ENCODE results near the gene MIS18A. TPM values are rescaled to one million over a fixed set of nuclear protein-coding genes. Genes with fewer than 3 reads are reported as not detected.

Gene MIS18A
- total RNA-seq: 10 to 100 TPM in 1 of 3 donors, 1 to 10 TPM in 2; 6.6 to 16.3 (median 6.9) TPM
- long read RNA-seq, donor 1, transcript MIS18A-201 (5 exons, 1,575 nt): major isoform, 8 of 9 reads
- long read RNA-seq, donor 1, partial matches to known transcripts: 1 of 9 reads
- long read RNA-seq, donor 1, other reads (novel, unspliced or antisense): 0 of 9 reads
- long read RNA-seq, donor 2, transcript MIS18A-201 (5 exons, 1,575 nt): major isoform, 12 of 15 reads
- long read RNA-seq, donor 2, partial matches to known transcripts: 3 of 15 reads
- long read RNA-seq, donor 2, other reads (novel, unspliced or antisense): 0 of 15 reads

GRCh38 chr21:32278518-32279376 lies at the start of gene MIS18A:
Gene MIS18A, minus strand, starts transcription at chr21:32279049. Its CDS starts 35 bp downstream, at chr21:32279014.
- Histone ChIP-seq H3K36me3 (ENCODE audit: low read depth) (no peaks in the 10 kb centered on the region), H3K4me1 (ENCODE audit: low read depth) (peaks cover 17% of the 10 kb centered on the region), H3K9me3 (no peaks in the 10 kb centered on the region), H3K4me3 (peak within 1 kb of the TSS; percentile 77)
- DNase-seq (peak; percentile 95 to 98 (median 96)), ATAC-seq (peak; percentile 99)
- intact Hi-C loops (cut with DNase I, micrococcal nuclease): no loop called here
- TF ChIP-seq CTCF (IDR thresholded peaks at IDR 0.05): no peak

GRCh38 chr21:32328595-32328994 lies 49.7 kb upstream of the MIS18A start:
- no peak for TF ChIP-seq CTCF (IDR thresholded peaks at IDR 0.05)
- intact Hi-C loops (cut with DNase I, micrococcal nuclease): no loop called here
- no peak overlapping the region for H3K4me3 ChIP-seq
- no peak for ATAC-seq
- no peaks in the 10 kb centered on the region for H3K4me1 ChIP-seq (ENCODE audit: low read depth)
- DNase-seq: no peak
- H3K36me3 ChIP-seq (ENCODE audit: low read depth): no peaks in the 10 kb centered on the region
- no peaks in the 10 kb centered on the region for H3K9me3 ChIP-seq

- Histone ChIP-seq H3K4me1 (ENCODE audit: low read depth) (no peaks in the 10 kb centered on the region), H3K36me3 (ENCODE audit: low read depth) (no peaks in the 10 kb centered on the region), H3K9me3 (no peaks in the 10 kb centered on the region), H3K4me3 (no peak overlapping the region)
- intact Hi-C loops (cut with DNase I, micrococcal nuclease): no loop called here
- no peak for DNase-seq
- TF ChIP-seq CTCF (IDR thresholded peaks at IDR 0.05): no peak
- ATAC-seq: no peak
Measured at GRCh38 chr21:32325706-32326105, 46.9 kb upstream of the MIS18A start.

GRCh38 chr21:32322676-32323075 lies 43.8 kb upstream of the MIS18A start:
- intact Hi-C loops (cut with DNase I, micrococcal nuclease): no loop called here
- Histone ChIP-seq H3K4me1 (ENCODE audit: low read depth) (no peaks in the 10 kb centered on the region), H3K9me3 (no peaks in the 10 kb centered on the region), H3K4me3 (no peak overlapping the region), H3K36me3 (ENCODE audit: low read depth) (peaks cover 4% of the 10 kb centered on the region)
- no peak for TF ChIP-seq CTCF (IDR thresholded peaks at IDR 0.05)
- ATAC-seq (no peak), DNase-seq (no peak)

GRCh38 chr21:32322103-32322502 lies 43.3 kb upstream of the MIS18A start:
- H3K36me3 ChIP-seq (ENCODE audit: low read depth): peaks cover 4% of the 10 kb centered on the region
- no peak for DNase-seq
- no peaks in the 10 kb centered on the region for H3K9me3 ChIP-seq
- TF ChIP-seq CTCF (IDR thresholded peaks at IDR 0.05): no peak
- H3K4me3 ChIP-seq: no peak overlapping the region
- H3K4me1 ChIP-seq (ENCODE audit: low read depth): no peaks in the 10 kb centered on the region
- intact Hi-C loops (cut with DNase I, micrococcal nuclease): no loop called here
- ATAC-seq: no peak
